Measurements from ENCODE around the gene ADCY2. TPM values are rescaled to one million over a fixed set of nuclear protein-coding genes. Genes with fewer than 3 reads are reported as not detected.

Gene ADCY2
- polyA plus RNA-seq, 1 donor (not counting 4 experiments of a cell fraction or from before 2014, with no cell fraction given), result 0.13 TPM

GRCh38 chr5:7519564-7519963 lies 123.6 kb downstream of the ADCY2 start:
- Histone ChIP-seq H3K9ac (ENCODE audit: control insufficient read depth, extremely low read depth, insufficient read depth, low read length) (no peak overlapping the region), H3K27me3 (ENCODE audit: control insufficient read depth, extremely low read depth, insufficient read depth, low read length) (no peaks in the 10 kb centered on the region), H2AFZ (ENCODE audit: control insufficient read depth, low read length) (no peak overlapping the region), H3K36me3 (ENCODE audit: control insufficient read depth in 2 of 2, extremely low read depth in 1 of 2, insufficient read depth in 2 of 2, low read length in 2 of 2) (no peaks in the 10 kb centered on the region), H3K79me2 (ENCODE audit: control insufficient read depth, insufficient read depth, low read length) (no peaks in the 10 kb centered on the region), H3K9me3 (ENCODE audit: control insufficient read depth, low read depth, low read length) (no peaks in the 10 kb centered on the region), H3K4me1 (ENCODE audit: control insufficient read depth, extremely low read depth, insufficient read depth, low read length) (no peaks in the 10 kb centered on the region), H3K4me2 (ENCODE audit: control insufficient read depth, extremely low read depth, insufficient read depth, low read depth, low read length) (no peak overlapping the region), H3K4me3 (ENCODE audit: control insufficient read depth in 2 of 3, extremely low read depth in 1 of 3, insufficient read depth in 2 of 3, low read depth in 1 of 3, low read length in 3 of 3) (no peak overlapping the region), H3K9me1 (ENCODE audit: control insufficient read depth, extremely low read depth, insufficient read depth, low read length) (no peaks in the 10 kb centered on the region), H4K20me1 (ENCODE audit: control insufficient read depth, extremely low read depth, insufficient read depth, low read length) (no peaks in the 10 kb centered on the region), H3K27ac (ENCODE audit: control insufficient read depth, insufficient read depth, low read length) (no peak overlapping the region)
- no peak for FAIRE-seq
- no peak for TF ChIP-seq EZH2 (IDR thresholded peaks at IDR 0.05; ENCODE audit: low read length)
- no peak for TF ChIP-seq CTCF (optimal IDR thresholded peaks at IDR 0.05 in 1 of 3, IDR thresholded peaks at IDR 0.05 in 1 of 3, conservative IDR thresholded peaks at IDR 0.05 in 1 of 3; ENCODE audit: extremely low read depth in 1 of 3, insufficient read depth in 2 of 3, low read length in 3 of 3)
- DNase-seq (ENCODE audit: low read depth, low spot score), result no peak
- dilution Hi-C loops (cut with MboI; ENCODE audit: extremely low pct_ligation_motif_present, low sequenced_read_pairs), result no loop called here

GRCh38 chr5:7529880-7530279 lies 133.9 kb downstream of the ADCY2 start:
- H3K4me3 ChIP-seq (ENCODE audit: control insufficient read depth in 2 of 3, extremely low read depth in 1 of 3, insufficient read depth in 2 of 3, low read depth in 1 of 3, low read length in 3 of 3), result no peak overlapping the region
- H3K9me1 ChIP-seq (ENCODE audit: control insufficient read depth, extremely low read depth, insufficient read depth, low read length), result no peaks in the 10 kb centered on the region
- no peaks in the 10 kb centered on the region for H3K9me3 ChIP-seq (ENCODE audit: control insufficient read depth, low read depth, low read length)
- H3K4me1 ChIP-seq (ENCODE audit: control insufficient read depth, extremely low read depth, insufficient read depth, low read length), result no peaks in the 10 kb centered on the region
- TF ChIP-seq EZH2 (IDR thresholded peaks at IDR 0.05; ENCODE audit: low read length) (no peak), CTCF (optimal IDR thresholded peaks at IDR 0.05 in 1 of 3, IDR thresholded peaks at IDR 0.05 in 1 of 3, conservative IDR thresholded peaks at IDR 0.05 in 1 of 3; ENCODE audit: extremely low read depth in 1 of 3, insufficient read depth in 2 of 3, low read length in 3 of 3) (no peak)
- no peaks in the 10 kb centered on the region for H3K36me3 ChIP-seq (ENCODE audit: control insufficient read depth in 2 of 2, extremely low read depth in 1 of 2, insufficient read depth in 2 of 2, low read length in 2 of 2)
- H3K27me3 ChIP-seq (ENCODE audit: control insufficient read depth, extremely low read depth, insufficient read depth, low read length), result no peaks in the 10 kb centered on the region
- no peak overlapping the region for H3K9ac ChIP-seq (ENCODE audit: control insufficient read depth, extremely low read depth, insufficient read depth, low read length)
- DNase-seq (ENCODE audit: low read depth, low spot score) (no peak), FAIRE-seq (no peak)
- no peaks in the 10 kb centered on the region for H3K79me2 ChIP-seq (ENCODE audit: control insufficient read depth, insufficient read depth, low read length)
- H4K20me1 ChIP-seq (ENCODE audit: control insufficient read depth, extremely low read depth, insufficient read depth, low read length), result no peaks in the 10 kb centered on the region
- dilution Hi-C loops (cut with MboI; ENCODE audit: extremely low pct_ligation_motif_present, low sequenced_read_pairs), result no loop called here
- no peak overlapping the region for H2AFZ ChIP-seq (ENCODE audit: control insufficient read depth, low read length)
- no peak overlapping the region for H3K27ac ChIP-seq (ENCODE audit: control insufficient read depth, insufficient read depth, low read length)
- no peak overlapping the region for H3K4me2 ChIP-seq (ENCODE audit: control insufficient read depth, extremely low read depth, insufficient read depth, low read depth, low read length)

Data from keratinocyte (primary cell).